DND-41 (cell line): Measurements from ENCODE around the gene ATF4.

Experiments
- EZH2 ChIP-seq: IDR thresholded peaks from 3 replicates; pipeline ENCODE4 v1.6.1; 2012; ENCODE audit warnings: borderline replicate concordance, low read depth, mild to moderate bottlenecking, moderate library complexity, low read length, inconsistent platforms; ENCODE audit not compliant: severe bottlenecking
- TF ChIP-seq, protein P1 (sequence below): IDR thresholded peaks from 2 replicates; pipeline ENCODE4 v1.5.1; 2012; ENCODE audit warnings: borderline replicate concordance, low read length, moderate library complexity, mild to moderate bottlenecking; ENCODE audit not compliant: poor library complexity, severe bottlenecking; ENCODE audit errors: extremely low read depth

DNA sequence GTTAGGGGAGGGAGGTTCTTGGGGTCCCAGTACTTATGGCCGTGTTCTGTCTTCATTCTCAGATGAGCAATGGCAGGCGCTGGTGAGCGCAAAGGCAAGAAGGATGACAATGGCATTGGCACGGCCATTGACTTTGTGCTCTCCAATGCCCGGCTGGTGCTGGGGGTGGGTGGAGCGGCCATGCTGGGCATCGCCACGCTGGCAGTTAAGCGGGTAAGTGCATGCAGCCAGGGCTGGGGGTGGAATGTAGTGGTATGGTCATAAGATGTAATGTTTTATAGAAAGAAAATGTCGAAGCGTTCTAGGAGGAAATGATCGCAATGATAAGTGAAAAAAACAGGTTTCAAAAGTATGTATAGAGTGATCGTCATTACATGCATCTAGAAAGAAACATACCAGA, 9.1 kb upstream of the ATF4 start:
- TF ChIP-seq, protein P1, sequence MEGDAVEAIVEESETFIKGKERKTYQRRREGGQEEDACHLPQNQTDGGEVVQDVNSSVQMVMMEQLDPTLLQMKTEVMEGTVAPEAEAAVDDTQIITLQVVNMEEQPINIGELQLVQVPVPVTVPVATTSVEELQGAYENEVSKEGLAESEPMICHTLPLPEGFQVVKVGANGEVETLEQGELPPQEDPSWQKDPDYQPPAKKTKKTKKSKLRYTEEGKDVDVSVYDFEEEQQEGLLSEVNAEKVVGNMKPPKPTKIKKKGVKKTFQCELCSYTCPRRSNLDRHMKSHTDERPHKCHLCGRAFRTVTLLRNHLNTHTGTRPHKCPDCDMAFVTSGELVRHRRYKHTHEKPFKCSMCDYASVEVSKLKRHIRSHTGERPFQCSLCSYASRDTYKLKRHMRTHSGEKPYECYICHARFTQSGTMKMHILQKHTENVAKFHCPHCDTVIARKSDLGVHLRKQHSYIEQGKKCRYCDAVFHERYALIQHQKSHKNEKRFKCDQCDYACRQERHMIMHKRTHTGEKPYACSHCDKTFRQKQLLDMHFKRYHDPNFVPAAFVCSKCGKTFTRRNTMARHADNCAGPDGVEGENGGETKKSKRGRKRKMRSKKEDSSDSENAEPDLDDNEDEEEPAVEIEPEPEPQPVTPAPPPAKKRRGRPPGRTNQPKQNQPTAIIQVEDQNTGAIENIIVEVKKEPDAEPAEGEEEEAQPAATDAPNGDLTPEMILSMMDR: no peak
- TF ChIP-seq EZH2: no peak
